Stimulated activated CD8-positive, alpha-beta memory T cell treated with anti-CD3 and anti-CD28 coated beads, Interleukin-15, amount 100 ng/mL, for 24 hours (primary cell): Measurements from ENCODE around the gene MEIG1.
"Not testable (repeated sequence)": the region's sequence is repeated elsewhere in the genome, so short reads cannot be mapped to it uniquely, and the experiment has no call there.

Experiments used
- DNase-seq: peaks from one replicate; pipeline ENCODE4 v3.0.0-alpha.2; 2020; ENCODE audit warnings: low read depth

The MEIG1 gene

GRCh38 chr10:14954934-14955333 is 4.3 kb upstream of the MEIG1 start:
- no peak for DNase-seq

GRCh38 chr10:14958872-14959220 is 342 bp upstream of the MEIG1 start:
- no peak for DNase-seq

- DNase-seq = no peak
Measured at GRCh38 chr10:14967897-14968296, 8.7 kb downstream of the MEIG1 start.

GRCh38 chr10:14971867-14972448 is 12.8 kb downstream of the MEIG1 start:
- no peak for DNase-seq

GRCh38 chr10:14974153-14974998 is 15.2 kb downstream of the MEIG1 start:
- not testable (repeated sequence) for DNase-seq

- no peak for DNase-seq
Measured at GRCh38 chr10:14975672-14976273, 16.6 kb downstream of the MEIG1 start.

GRCh38 chr10:14982744-14983143 is 23.6 kb downstream of the MEIG1 start:
- no peak for DNase-seq

GRCh38 chr10:14989552-14989951 is 30.4 kb downstream of the MEIG1 start:
- DNase-seq = not testable (repeated sequence)

- DNase-seq = not testable (repeated sequence)
Measured at GRCh38 chr10:14991035-14991749, 32.0 kb downstream of the MEIG1 start.

- not testable (repeated sequence) for DNase-seq
Measured at GRCh38 chr10:14992336-14992735, 33.1 kb downstream of the MEIG1 start.

GRCh38 chr10:14993500-14994455 is 34.6 kb downstream of the MEIG1 start:
- not testable (repeated sequence) for DNase-seq

- no peak for DNase-seq
Measured at GRCh38 chr10:14995964-14996565, 36.9 kb downstream of the MEIG1 start.

- DNase-seq = not testable (repeated sequence)
Measured at GRCh38 chr10:15013530-15013929, 54.3 kb downstream of the MEIG1 start.

- no peak for DNase-seq
Measured at GRCh38 chr10:15015451-15015850, 56.3 kb downstream of the MEIG1 start.

GRCh38 chr10:15020966-15021365 is 61.8 kb downstream of the MEIG1 start:
- not testable (repeated sequence) for DNase-seq
